GM12878 (cell line): ENCODE results near the gene TCF23. TPM values are rescaled to one million over a fixed set of nuclear protein-coding genes. Genes with fewer than 3 reads are reported as not detected.
A peak's percentile ranks its signal among the peaks of the same experiment; 100 is the strongest.

Source experiments
- ATAC-seq: fragments of 200-7000 bp; cut with Tn5 transposase; 3 replicates; pipeline ENCODE4 v1.9.1; 2020; ENCODE audit warnings: mild to moderate bottlenecking, moderate library complexity
- BruUV-seq: library from RNA; stranded (reverse); fragments of 400-500 nt; replicated peaks from 2 replicates; lab custom pipeline; 2021; lab: Mats Ljungman, UMichigan
- CTCF ChIA-PET: fragments of 300-600 bp; sonication (Branson Sonifier 250); formaldehyde crosslinking; extraction: SDS; loops from one replicate; lab custom pipeline; 2021; ENCODE audit warnings: inconsistent platforms; lab: Yijun Ruan, JAX
- POLR2A ChIA-PET: fragments of 350-600 bp; formaldehyde crosslinking; extraction: SDS; loops from one replicate; lab custom pipeline; 2021; ENCODE audit warnings: inconsistent platforms; lab: Charles Lee
- RAD21 ChIA-PET: fragments of 300-600 bp; sonication (Branson Sonifier 250); formaldehyde crosslinking; loops from one replicate; lab custom pipeline; 2023; ENCODE audit warnings: antibody characterized with exemption; ENCODE audit not compliant: unreplicated experiment; lab: Charles Lee
- SMC1A ChIA-PET: fragments of 300-600 bp; sonication (Branson Sonifier 250); formaldehyde crosslinking; loops from one replicate; lab custom pipeline; 2023; ENCODE audit not compliant: unreplicated experiment, uncharacterized antibody; lab: Charles Lee
- DNase-seq: peaks from one replicate; pipeline ENCODE4 v3.0.0-alpha.2; 2011; ENCODE audit warnings: low read depth, low spot score
- FAIRE-seq: peaks from 3 replicates; lab custom pipeline; 2011; peaks lifted over from hg19 to GRCh38; lab: Jason Lieb, UNC
- H2AFZ ChIP-seq: 2 replicates; pipeline ENCODE4 v1.6.0; 2011; ENCODE audit warnings: low read depth, low read length, control low read depth; ENCODE audit not compliant: control insufficient read depth
- H3K27ac ChIP-seq: 2 replicates; pipeline ENCODE4 v1.5.1; 2011; ENCODE audit warnings: control low read depth; ENCODE audit not compliant: control insufficient read depth, insufficient read depth
- H3K27me3 ChIP-seq, 2 experiments: replicated peaks in 1 of 2; 2 replicates each; pipeline versions ENCODE4 v1.6.0 to v1.6.1; 2011; ENCODE audit warnings: low read length in 1 of 2; ENCODE audit not compliant: control insufficient read depth in 2 of 2, insufficient read depth in 2 of 2
- H3K36me3 ChIP-seq, 2 experiments: 2 replicates each; pipeline ENCODE4 v1.5.1; 2011; ENCODE audit warnings: low read length in 1 of 2; ENCODE audit not compliant: control insufficient read depth in 2 of 2, insufficient read depth in 2 of 2
- H3K4me1 ChIP-seq: 2 replicates; pipeline ENCODE4 v1.6.1; 2011; ENCODE audit warnings: mild to moderate bottlenecking, low read length, moderate library complexity, mixed read lengths; ENCODE audit not compliant: control insufficient read depth, insufficient read depth
- H3K4me2 ChIP-seq: 2 replicates; pipeline ENCODE4 v1.6.0; 2011; ENCODE audit warnings: control low read depth; ENCODE audit not compliant: control insufficient read depth, insufficient read depth
- H3K4me3 ChIP-seq: fragments of 200-600 bp; sonication (generic); 2 replicates; pipeline ENCODE4 v1.5.1; 2016
- H3K79me2 ChIP-seq: 2 replicates; pipeline ENCODE4 v1.6.0; 2011; ENCODE audit warnings: low read length; ENCODE audit not compliant: control insufficient read depth, insufficient read depth
- H3K9ac ChIP-seq: 2 replicates; pipeline ENCODE4 v1.8.0; 2011; ENCODE audit warnings: low read length, control low read depth, mixed read lengths; ENCODE audit not compliant: control insufficient read depth, insufficient read depth
- H3K9me3 ChIP-seq: replicated peaks from 3 replicates; pipeline ENCODE4 v1.5.1; 2011; ENCODE audit warnings: mild to moderate bottlenecking, low read length; ENCODE audit not compliant: control insufficient read depth, insufficient read depth
- H4K20me1 ChIP-seq: 2 replicates; pipeline ENCODE4 v1.6.0; 2011; ENCODE audit not compliant: control insufficient read depth, insufficient read depth
- ATF2 ChIP-seq: IDR thresholded peaks from 2 replicates; pipeline ENCODE4 v1.6.1; 2012; ENCODE audit warnings: low read length, inconsistent platforms
- E2F8 ChIP-seq: fragments of 450-650 bp; IDR thresholded peaks from 2 replicates; pipeline ENCODE4 v1.6.1; 2018; ENCODE audit warnings: mild to moderate bottlenecking, low read depth, moderate library complexity; ENCODE audit not compliant: partially characterized antibody
- HSF1 ChIP-seq: fragments of 150-350 bp; IDR thresholded peaks from 2 replicates; pipeline ENCODE4 v1.6.1; 2014; ENCODE audit warnings: mild to moderate bottlenecking, low read depth, low read length
- IKZF2 ChIP-seq, 2 experiments: fragments of 450-650 bp; IDR thresholded peaks; 2 replicates each; pipeline ENCODE4 v1.6.1; 2017; ENCODE audit warnings: mild to moderate bottlenecking in 2 of 2, moderate library complexity in 2 of 2
- JUNB ChIP-seq: IDR thresholded peaks from 2 replicates; pipeline ENCODE4 v1.6.1; 2016; ENCODE audit warnings: antibody characterized with exemption, mild to moderate bottlenecking
- MYC ChIP-seq: IDR thresholded peaks from 2 replicates; pipeline ENCODE4 v1.6.1; 2011; ENCODE audit warnings: mild to moderate bottlenecking, low read length, moderate library complexity, inconsistent platforms; ENCODE audit not compliant: insufficient read depth, insufficient replicate concordance, insufficient read length, severe bottlenecking
- NRF1 ChIP-seq: conservative IDR thresholded peaks from 2 replicates; pipeline ENCODE4 v1.6.1; 2011; ENCODE audit warnings: mild to moderate bottlenecking, low read depth, low read length, improper control_type of control experiment
- POLR2A ChIP-seq: IDR thresholded peaks from 2 replicates; pipeline ENCODE4 v1.6.1; 2011; ENCODE audit warnings: low read depth, mild to moderate bottlenecking, low read length
- POLR2AphosphoS2 ChIP-seq: IDR thresholded peaks from 2 replicates; pipeline ENCODE4 v1.6.1; 2011; ENCODE audit warnings: low read depth, mild to moderate bottlenecking, low read length, improper control_type of control experiment, moderate library complexity
- RB1 ChIP-seq: fragments of 450-650 bp; formaldehyde crosslinking; IDR thresholded peaks from 2 replicates; pipeline ENCODE4 v1.6.1; 2017; ENCODE audit warnings: mild to moderate bottlenecking, borderline replicate concordance
- REST ChIP-seq: IDR thresholded peaks from 2 replicates; pipeline ENCODE4 v1.6.1; 2012; ENCODE audit warnings: mild to moderate bottlenecking, low read depth, low read length
- SUZ12 ChIP-seq: fragments of 200-600 bp; sonication (generic); IDR thresholded peaks from one replicate; pipeline ENCODE4 v1.6.1; 2018; ENCODE audit warnings: antibody characterized with exemption, mild to moderate bottlenecking; ENCODE audit not compliant: unreplicated experiment
- ZBED1 ChIP-seq: IDR thresholded peaks from 2 replicates; pipeline ENCODE4 v1.6.1; 2016; ENCODE audit warnings: borderline replicate concordance
- ZNF207 ChIP-seq: fragments of 450-650 bp; IDR thresholded peaks from 2 replicates; pipeline ENCODE4 v1.6.1; 2014; ENCODE audit warnings: antibody characterized with exemption, mild to moderate bottlenecking, borderline replicate concordance
- WGBS: methylation state at CpG from one replicate; pipeline ENCODE4 v1.1.6; 2016; ENCODE audit warnings: low lambda C conversion rate; ENCODE audit not compliant: insufficient replicate concordance, insufficient coverage; ENCODE audit errors: missing lambda C conversion rate; 5-methylcytosine and 5-hydroxymethylcytosine counted together
- in situ Hi-C: fragments of 300-500 bp; cut with MboI; formaldehyde crosslinking; loops from 9 replicates; pipeline ENCODE4 v1.14.3; 2018; ENCODE audit warnings: mixed read lengths
- intact Hi-C: fragments of 100-400 bp; cut with micrococcal nuclease; formaldehyde crosslinking; loops from one replicate; pipeline ENCODE4 v1.14.2; 2022; ENCODE audit not compliant: unreplicated experiment
- polyA plus RNA-seq, 11 experiments: library from polyadenylated mRNA; depleted of rRNA in 4 of 11; unstranded in 6 of 11; stranded (reverse) in 5 of 11; fragments of >200 nt; fragmentation: Nextera tagmentation in 4 of 11; fragmentation: Illumina TruSeq in 1 of 11; extraction: Ambion mirVana in 4 of 11; extraction: Trizol in 1 of 11; gene quantifications; 1 replicate in 1 of 11; 2 replicates in 10 of 11; pipeline versions ENCODE4 v1.2.1 to v1.2.3, GENCODE V29; 2011 to 2016; ENCODE audit warnings: inconsistent platforms in 2 of 11, missing spikeins in 2 of 11, low read depth in 1 of 11
- total RNA-seq, 4 experiments: library from RNA; depleted of rRNA in 3 of 4; stranded (reverse); fragments of >200 nt in 3 of 4; fragmentation: Illumina TruSeq in 1 of 4; extraction: Trizol in 1 of 4; gene quantifications; 2 replicates each; pipeline versions ENCODE4 v1.2.1 to v1.2.3, GENCODE V29; 2013 to 2021

Gene TCF23
- total and polyA plus RNA-seq, 10 of the 15 experiments (the other 5 are each of a cell fraction or from before 2014, with no cell fraction given), result not detected

GRCh38 chr2:27127883-27128667 lies 20.7 kb upstream of the TCF23 start:
- SMC1A ChIA-PET, result no interaction called here
- no peak for FAIRE-seq
- H3K4me2 ChIP-seq, result no peak overlapping the region
- H3K4me1 ChIP-seq, result peaks cover 7% of the 10 kb centered on the region
- H3K36me3 ChIP-seq, result peaks cover 10 to 17% of the 10 kb centered on the region in 2 experiments
- no peak overlapping the region for H2AFZ ChIP-seq
- POLR2A ChIA-PET, result interaction anchor here (0.6 kb wide), 1 partner anchor 33 kb away, joined by 4 read pairs; no protein-coding TSS in a partner anchor
- 82% methylated on average over 9 of the region's 9 CpGs for WGBS
- ATAC-seq, result no peak
- no peaks in the 10 kb centered on the region for H4K20me1 ChIP-seq
- BruUV-seq, result no TSS peak
- H3K27me3 ChIP-seq, result peaks cover 0 to 3% of the 10 kb centered on the region in 2 experiments; a peak in 1 of 4 replicates
- intact Hi-C loops, result no loop called here
- RAD21 ChIA-PET, result no interaction called here
- no peak overlapping the region for H3K27ac ChIP-seq
- H3K4me3 ChIP-seq, result no peak overlapping the region
- H3K79me2 ChIP-seq, result peaks cover 5% of the 10 kb centered on the region
- H3K9ac ChIP-seq, result no peak overlapping the region
- no peaks in the 10 kb centered on the region for H3K9me3 ChIP-seq
- in situ Hi-C loops, result no loop called here
- no peak for DNase-seq
- CTCF ChIA-PET, result interaction anchor here (0.8 kb wide), 1 partner anchor 175 kb away, joined by 3 read pairs; no protein-coding TSS in a partner anchor
- TF ChIP-seq ATF2 (no peak), POLR2A (0 out of 2 replicates have a peak, but pooled peaks have one; percentile 13), JUNB (no peak), ZBED1 (no peak), HSF1 (no peak), SUZ12 (no peak), RB1 (no peak), IKZF2 (IDR thresholded peaks at IDR 0.05) (no peak), NRF1 (no peak), E2F8 (no peak), REST (no peak), MYC (no peak), ZNF207 (no peak), POLR2AphosphoS2 (peak; percentile 50; the same call in 1 of the 2 replicates)
